HepG2 (cell line): ENCODE measurements around the gene HSPA1A. TPM values are rescaled to one million over a fixed set of nuclear protein-coding genes. Genes with fewer than 3 reads are reported as not detected.

Experiments used
- AGO2 ChIP-seq: fragments of 200-400 bp; formaldehyde crosslinking; optimal IDR thresholded peaks from 2 replicates; pipeline ENCODE3; 2017; ENCODE audit warnings: mild to moderate bottlenecking, low read depth, low read length, moderate library complexity
- AKAP8 ChIP-seq: sonication (generic); formaldehyde crosslinking; IDR thresholded peaks from 2 replicates; pipeline ENCODE4 v1.5.1; 2020; ENCODE audit warnings: mild to moderate bottlenecking, missing genetic modification reagents
- GATAD2A ChIP-seq: IDR thresholded peaks from 2 replicates; pipeline ENCODE4 v1.6.1; 2016
- ISL2 ChIP-seq: sonication (generic); formaldehyde crosslinking; IDR thresholded peaks from 2 replicates; pipeline ENCODE4 v1.5.0; 2020; ENCODE audit warnings: missing genetic modification reagents
- MED1 ChIP-seq: sonication (generic); formaldehyde crosslinking; IDR thresholded peaks from 2 replicates; pipeline ENCODE4 v1.4.0; 2020; ENCODE audit warnings: missing genetic modification reagents
- MED8 ChIP-seq: sonication (generic); formaldehyde crosslinking; IDR thresholded peaks from 2 replicates; pipeline ENCODE4 v1.8.1; 2023; ENCODE audit warnings: mild to moderate bottlenecking, missing genetic modification reagents; ENCODE audit not compliant: insufficient replicate concordance
- MTA1 ChIP-seq: sonication (generic); formaldehyde crosslinking; IDR thresholded peaks from 2 replicates; pipeline ENCODE4 v1.4.0; 2020; ENCODE audit warnings: missing genetic modification reagents, mild to moderate bottlenecking, borderline replicate concordance
- MXD4 ChIP-seq: IDR thresholded peaks from 2 replicates; pipeline ENCODE4 v1.6.1; 2016; ENCODE audit warnings: mild to moderate bottlenecking, missing biosample characterization, missing genetic modification reagents
- PATZ1 ChIP-seq: sonication (generic); formaldehyde crosslinking; IDR thresholded peaks from 2 replicates; pipeline ENCODE4 v1.4.0; 2020; ENCODE audit warnings: missing genetic modification reagents
- PCBP2 ChIP-seq: fragments of 200-400 bp; formaldehyde crosslinking; optimal IDR thresholded peaks from 2 replicates; pipeline ENCODE3; 2018; ENCODE audit warnings: low read length, low read depth; ENCODE audit not compliant: poor library complexity, severe bottlenecking
- PHF20 ChIP-seq: sonication (generic); formaldehyde crosslinking; IDR thresholded peaks from 2 replicates; pipeline ENCODE4 v1.5.0; 2020; ENCODE audit warnings: mild to moderate bottlenecking, missing genetic modification reagents
- REPIN1 ChIP-seq: sonication (generic); formaldehyde crosslinking; IDR thresholded peaks from 2 replicates; pipeline ENCODE4 v1.8.0; 2022; ENCODE audit warnings: missing genetic modification reagents, low read depth, mild to moderate bottlenecking, borderline replicate concordance
- SMAD3 ChIP-seq: sonication (generic); formaldehyde crosslinking; IDR thresholded peaks from 2 replicates; pipeline ENCODE4 v1.4.0; 2020; ENCODE audit warnings: missing genetic modification reagents
- SRY ChIP-seq: sonication (generic); formaldehyde crosslinking; IDR thresholded peaks from 2 replicates; pipeline ENCODE4 v1.8.0; 2022; ENCODE audit warnings: mild to moderate bottlenecking, missing genetic modification reagents
- THAP9 ChIP-seq: sonication (generic); formaldehyde crosslinking; IDR thresholded peaks from 2 replicates; pipeline ENCODE4; 2020; ENCODE audit warnings: missing genetic modification reagents, mild to moderate bottlenecking, borderline replicate concordance
- TP53 ChIP-seq: sonication (generic); formaldehyde crosslinking; conservative IDR thresholded peaks from 2 replicates; pipeline ENCODE4 v1.4.0; 2020; ENCODE audit warnings: missing genetic modification reagents
- ZFX ChIP-seq: sonication (generic); formaldehyde crosslinking; IDR thresholded peaks from 2 replicates; pipeline ENCODE4 v1.4.0; 2020; ENCODE audit warnings: mild to moderate bottlenecking, low read depth, missing genetic modification reagents, moderate library complexity
- ZNF614 ChIP-seq: IDR thresholded peaks from 2 replicates; pipeline ENCODE4 v1.6.1; 2018; ENCODE audit warnings: missing biosample characterization, missing genetic modification reagents, inconsistent platforms, borderline replicate concordance
- ZNF619 ChIP-seq: sonication (generic); formaldehyde crosslinking; IDR thresholded peaks from 2 replicates; pipeline ENCODE4 v1.4.0; 2020; ENCODE audit warnings: mild to moderate bottlenecking, missing genetic modification reagents
- ZNF704 ChIP-seq: sonication (generic); formaldehyde crosslinking; IDR thresholded peaks from 2 replicates; pipeline ENCODE4 v1.8.1; 2023; ENCODE audit warnings: mild to moderate bottlenecking, inconsistent platforms, moderate library complexity, missing genetic modification reagents, borderline replicate concordance
- ZSCAN22 ChIP-seq: sonication (generic); formaldehyde crosslinking; IDR thresholded peaks from 2 replicates; pipeline ENCODE4 v1.4.0; 2020; ENCODE audit warnings: mild to moderate bottlenecking, missing genetic modification reagents
- polyA plus RNA-seq, 8 experiments: library from polyadenylated mRNA; depleted of rRNA in 3 of 8; stranded (reverse) in 7 of 8; unstranded in 1 of 8; fragments of >200 nt; fragmentation: Illumina TruSeq in 4 of 8; extraction: Trizol in 4 of 8; gene quantifications; 2 replicates each; pipeline versions ENCODE4 v1.2.1 to v1.2.3, GENCODE V29; 2011 to 2016; ENCODE audit warnings: low read depth in 4 of 8, missing spikeins in 1 of 8, mixed read lengths in 1 of 8; ENCODE audit not compliant: insufficient read depth in 1 of 8
- total RNA-seq, 5 experiments: library from RNA; depleted of rRNA; stranded (reverse); fragments of >200 nt; fragmentation: Illumina TruSeq; extraction: Trizol; gene quantifications; 2 replicates each; pipeline ENCODE4 v1.2.3, GENCODE V29; 2016; ENCODE audit warnings: low read depth in 1 of 5

HSPA1A gene
- total and polyA plus RNA-seq, 2 of the 13 experiments (the other 11 are each of a cell fraction or from before 2014, with no cell fraction given): 44.5 to 85.0 TPM

- TF ChIP-seq ZFX (CRISPR knock-in tag) (0 out of 2 replicates have a peak, but pooled peaks have one; percentile 23), MTA1 (CRISPR knock-in tag) (peak; percentile 33; the same call in 1 of the 2 replicates), MED1 (CRISPR knock-in tag) (peak; percentile 57; the same call in 1 of the 2 replicates), AGO2 (no peak), PCBP2 (no peak), ZNF619 (CRISPR knock-in tag) (0 out of 2 replicates have a peak, but pooled peaks have one; percentile 78), GATAD2A (peak; percentile 54), SRY (no peak), MXD4 (CRISPR knock-in tag) (peak; percentile 32; the same call in 1 of the 2 replicates), AKAP8 (CRISPR knock-in tag) (no peak), TP53 (CRISPR knock-in tag) (no peak), THAP9 (CRISPR knock-in tag) (peak; percentile 39; the same call in 1 of the 2 replicates), ZNF614 (peak; percentile 75; the same call in 1 of the 2 replicates), ZSCAN22 (no peak), REPIN1 (CRISPR knock-in tag) (peak; percentile 46; the same call in 1 of the 2 replicates), PATZ1 (peak; percentile 90), SMAD3 (CRISPR knock-in tag) (0 out of 2 replicates have a peak, but pooled peaks have one; percentile 26), ZNF704 (CRISPR knock-in tag) (no peak), ISL2 (CRISPR knock-in tag) (0 out of 2 replicates have a peak, but pooled peaks have one; percentile 19), PHF20 (CRISPR knock-in tag) (no peak), MED8 (CRISPR knock-in tag) (peak; percentile 43)
Measured at GRCh38 chr6:31769684-31770371, 45.5 kb upstream of the HSPA1A start (continued).
